Measurements from ENCODE around the gene PRSS1. TPM values are rescaled to one million over a fixed set of nuclear protein-coding genes. Genes with fewer than 3 reads are reported as not detected.
A peak's percentile ranks its signal among the peaks of the same experiment; 100 is the strongest.
"Not testable (repeated sequence)": the region's sequence is repeated elsewhere in the genome, so short reads cannot be mapped to it uniquely, and the experiment has no call there.

Gene PRSS1
- total and polyA plus RNA-seq, 2 donors (not counting 3 experiments of a cell fraction or from before 2014, with no cell fraction given), result not detected

DNA sequence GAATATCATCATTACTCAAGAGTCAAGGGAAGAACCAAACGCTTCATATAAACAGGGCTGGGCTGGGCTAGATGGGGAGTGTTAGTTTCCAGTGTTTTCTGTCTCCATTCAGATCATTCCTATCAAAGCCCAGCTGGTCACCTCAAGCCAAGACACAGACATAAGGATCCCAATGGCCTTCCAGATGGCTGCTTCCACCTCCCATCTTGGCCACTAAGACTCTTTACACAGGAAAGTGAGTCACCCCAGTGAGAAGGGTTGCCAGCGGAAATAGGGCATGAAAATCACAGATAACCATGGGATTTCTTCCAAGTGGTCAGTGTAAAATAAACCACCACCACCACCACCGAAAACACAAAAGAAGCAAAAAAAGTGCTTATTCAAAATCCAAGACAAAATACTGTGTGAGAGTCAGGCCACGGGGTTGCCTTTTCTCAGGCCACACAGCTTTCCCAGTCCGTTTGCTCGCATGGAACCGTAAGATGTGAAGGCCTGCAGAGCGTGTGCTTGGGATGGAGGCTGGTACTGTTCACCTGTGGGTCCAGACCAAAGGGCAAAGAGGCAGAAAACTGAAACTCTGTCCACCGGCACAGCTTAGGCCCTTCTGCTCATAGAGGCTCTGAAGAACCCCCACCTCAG, 27.1 kb downstream of the PRSS1 start:
- H3K9me1 ChIP-seq (replicated peaks; ENCODE audit: control insufficient read depth, extremely low read depth, insufficient read depth, low read length), result no peaks in the 10 kb centered on the region
- peak overlapping the region; percentile 37 for H3K4me2 ChIP-seq (ENCODE audit: insufficient read depth, low read length)
- H3K27me3 ChIP-seq (ENCODE audit: control insufficient read depth in 2 of 2, insufficient read depth in 2 of 2, low read length in 2 of 2), result peaks cover 2 to 4% of the 10 kb centered on the region in 2 experiments
- H4K20me1 ChIP-seq (replicated peaks; ENCODE audit: control insufficient read depth, extremely low read depth, insufficient read depth, low read length), result no peaks in the 10 kb centered on the region
- FAIRE-seq (peak; percentile 87), DNase-seq (ENCODE audit: low read depth, low spot score) (peak; percentile 93)
- TF ChIP-seq JUN (IDR thresholded peaks at IDR 0.05; ENCODE audit: borderline replicate concordance, insufficient read depth, insufficient read length, low read depth) (peak; percentile 67), EZH2 (IDR thresholded peaks at IDR 0.05; ENCODE audit: borderline replicate concordance, low read depth, low read length, severe bottlenecking) (no peak), POLR2A (IDR thresholded peaks at IDR 0.05; ENCODE audit: low read depth, low read length) (peak; percentile 30), MYC (IDR thresholded peaks at IDR 0.05; ENCODE audit: low read depth, low read length) (no peak), FOS (IDR thresholded peaks at IDR 0.05; ENCODE audit: borderline replicate concordance, insufficient read depth, low read length) (peak; percentile 87), POLR2AphosphoS5 (IDR thresholded peaks at IDR 0.05; ENCODE audit: insufficient read depth, low read depth, low read length) (peak; percentile 42), GATA2 (IDR thresholded peaks at IDR 0.05; ENCODE audit: insufficient read depth, insufficient read length, low read depth, low read length) (peak; percentile 82)
- peak overlapping the region; percentile 56 for H3K27ac ChIP-seq (ENCODE audit: insufficient read depth, low read depth, low read length)
- POLR2A ChIA-PET, result interaction anchor here (1.1 kb wide), 1 partner anchor 31 kb away, joined by 3 read pairs; no protein-coding TSS in a partner anchor
- H3K36me3 ChIP-seq (ENCODE audit: control insufficient read depth in 2 of 2, extremely low read depth in 1 of 2, insufficient read depth in 2 of 2, low read length in 2 of 2), result no peaks in the 10 kb centered on the region
- dilution Hi-C loops (cut with MboI; ENCODE audit: extremely low pct_ligation_motif_present, low sequenced_read_pairs) (no loop called here), intact Hi-C loops (cut with micrococcal nuclease) (loop anchor here (1.0 to 2.0 kb wide), 3 partner anchors 22 to 62 kb away; no protein-coding TSS in a partner anchor)
- H3K4me1 ChIP-seq (ENCODE audit: control insufficient read depth, extremely low read depth, insufficient read depth, low read length), result peaks cover 13% of the 10 kb centered on the region
- peak overlapping the region; percentile 50 for H3K9ac ChIP-seq (replicated peaks; ENCODE audit: extremely low read depth, insufficient read depth, low read length)
- H2AFZ ChIP-seq (ENCODE audit: low read depth, low read length), result peak overlapping the region; percentile 40
- CTCF ChIA-PET, result interaction anchor here (0.7 to 1.9 kb wide), 5 partner anchors 32 to 242 kb away, joined by 3 to 17 read pairs (median 5); no protein-coding TSS in a partner anchor
- H3K9me3 ChIP-seq (replicated peaks; ENCODE audit: control insufficient read depth, insufficient read depth, low read length), result no peaks in the 10 kb centered on the region
- H3K79me2 ChIP-seq (ENCODE audit: control insufficient read depth, insufficient read depth, low read length), result no peaks in the 10 kb centered on the region
- no peak overlapping the region for H3K4me3 ChIP-seq (replicated peaks in 1 of 3; ENCODE audit: insufficient read depth in 1 of 3, low read depth in 1 of 3, low read length in 3 of 3)
- no TSS peak for BruUV-seq (replicated peaks)

- H3K36me3 ChIP-seq (ENCODE audit: control insufficient read depth in 2 of 2, extremely low read depth in 1 of 2, insufficient read depth in 2 of 2, low read length in 2 of 2); H3K9ac ChIP-seq (replicated peaks; ENCODE audit: extremely low read depth, insufficient read depth, low read length); DNase-seq (ENCODE audit: low read depth, low spot score); BruUV-seq (replicated peaks); H3K4me2 ChIP-seq (ENCODE audit: insufficient read depth, low read length); H3K9me3 ChIP-seq (replicated peaks; ENCODE audit: control insufficient read depth, insufficient read depth, low read length); H3K4me3 ChIP-seq (replicated peaks in 1 of 3; ENCODE audit: insufficient read depth in 1 of 3, low read depth in 1 of 3, low read length in 3 of 3); dilution Hi-C loops (cut with MboI; ENCODE audit: extremely low pct_ligation_motif_present, low sequenced_read_pairs); H3K27me3 ChIP-seq (ENCODE audit: control insufficient read depth in 2 of 2, insufficient read depth in 2 of 2, low read length in 2 of 2); H4K20me1 ChIP-seq (replicated peaks; ENCODE audit: control insufficient read depth, extremely low read depth, insufficient read depth, low read length); H3K9me1 ChIP-seq (replicated peaks; ENCODE audit: control insufficient read depth, extremely low read depth, insufficient read depth, low read length); FAIRE-seq; H3K79me2 ChIP-seq (ENCODE audit: control insufficient read depth, insufficient read depth, low read length): not testable (repeated sequence)
- Histone ChIP-seq H2AFZ (ENCODE audit: low read depth, low read length) (peak overlapping the region; percentile 40), H3K27ac (ENCODE audit: insufficient read depth, low read depth, low read length) (peak overlapping the region; percentile 56), H3K4me1 (ENCODE audit: control insufficient read depth, extremely low read depth, insufficient read depth, low read length) (peaks cover 13% of the 10 kb centered on the region)
- CTCF ChIA-PET, result interaction anchor here (0.9 to 1.9 kb wide), 4 partner anchors 31 to 173 kb away, joined by 3 to 17 read pairs (median 6); no protein-coding TSS in a partner anchor
- intact Hi-C loops (cut with micrococcal nuclease), result loop anchor here (1.0 to 2.0 kb wide), 3 partner anchors 22 to 63 kb away; no protein-coding TSS in a partner anchor
- POLR2A ChIA-PET, result interaction anchor here (1.1 kb wide), 1 partner anchor 31 kb away, joined by 3 read pairs; no protein-coding TSS in a partner anchor
These were observed 27.6 kb downstream of the PRSS1 start for GRCh38 chr7:142776845-142777225.

Measured in endothelial cell of umbilical vein (primary cell).